KMS-11 (cell line): ENCODE measurements around the gene MCOLN3.
A peak's percentile ranks its signal among the peaks of the same experiment; 100 is the strongest.

ENCODE experiments used
- H2AFZ ChIP-seq: fragments of 200-600 bp; sonication (generic); 2 replicates; pipeline ENCODE4 v1.6.1; 2016; ENCODE audit warnings: antibody characterized with exemption, mixed run types, low read depth
- H3K27ac ChIP-seq: fragments of 200-600 bp; sonication (generic); 2 replicates; pipeline ENCODE4 v1.6.1; 2016; ENCODE audit warnings: mild to moderate bottlenecking, mixed run types
- H3K27me3 ChIP-seq: fragments of 200-600 bp; sonication (generic); 2 replicates; pipeline ENCODE4 v1.6.1; 2017; ENCODE audit warnings: mild to moderate bottlenecking, low read depth, mixed run types, moderate library complexity; ENCODE audit not compliant: insufficient read depth
- H3K36me3 ChIP-seq: fragments of 200-600 bp; sonication (generic); 2 replicates; pipeline ENCODE4 v1.6.1; 2017; ENCODE audit warnings: mild to moderate bottlenecking, mixed run types; ENCODE audit not compliant: insufficient read depth
- H3K4me1 ChIP-seq: fragments of 200-600 bp; sonication (generic); 2 replicates; pipeline ENCODE4 v1.6.1; 2016; ENCODE audit warnings: mild to moderate bottlenecking, low read depth, mixed run types; ENCODE audit not compliant: poor library complexity, severe bottlenecking
- H3K4me2 ChIP-seq: fragments of 200-600 bp; sonication (generic); 2 replicates; pipeline ENCODE4 v1.7.0; 2016; ENCODE audit warnings: mild to moderate bottlenecking, mixed run types
- H3K4me3 ChIP-seq: fragments of 200-600 bp; sonication (generic); IDR thresholded peaks from 2 replicates; pipeline ENCODE4 v1.6.1; 2017; ENCODE audit warnings: low read depth, low read length, mixed read lengths; ENCODE audit not compliant: insufficient read depth
- H3K79me2 ChIP-seq: fragments of 200-600 bp; sonication (generic); 2 replicates; pipeline ENCODE4 v1.6.1; 2016; ENCODE audit warnings: low read depth, mixed run types; ENCODE audit not compliant: insufficient read depth
- H3K9ac ChIP-seq: fragments of 200-600 bp; sonication (generic); 2 replicates; pipeline ENCODE4 v1.6.1; 2016; ENCODE audit warnings: mild to moderate bottlenecking, mixed run types
- H4K20me1 ChIP-seq: fragments of 200-600 bp; sonication (generic); 2 replicates; pipeline ENCODE4 v1.6.1; 2016; ENCODE audit warnings: mild to moderate bottlenecking, mixed run types; ENCODE audit not compliant: insufficient read depth
- TF ChIP-seq, protein P1 (sequence below): fragments of 200-600 bp; sonication (generic); conservative IDR thresholded peaks from 2 replicates; pipeline ENCODE4 v1.6.1; 2017; ENCODE audit warnings: low read depth, mild to moderate bottlenecking, antibody characterized with exemption, low read length, moderate library complexity, mixed read lengths

MCOLN3 gene

DNA sequence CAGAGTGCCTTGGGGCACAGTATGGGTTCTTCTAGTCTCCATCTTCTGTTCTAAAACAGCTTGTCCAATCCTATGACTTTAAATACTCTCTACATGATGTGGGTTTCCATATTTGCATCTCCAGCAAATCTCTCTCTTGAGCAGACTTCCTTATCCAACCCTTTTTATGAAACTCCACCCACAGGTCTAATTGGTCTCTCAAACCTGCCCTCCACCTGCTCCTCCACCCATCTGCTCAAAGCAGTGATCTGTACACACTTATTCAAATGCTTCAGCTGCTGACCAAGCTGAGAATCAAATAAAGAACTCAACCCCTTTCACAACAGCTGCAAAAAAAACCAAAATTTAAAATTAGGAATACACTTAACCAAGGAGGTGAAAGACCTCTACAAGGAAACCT lies 62.9 kb downstream of the MCOLN3 start:
- H3K27me3 ChIP-seq, result no peaks in the 10 kb centered on the region
- no peaks in the 10 kb centered on the region for H3K79me2 ChIP-seq
- TF ChIP-seq, protein P1, sequence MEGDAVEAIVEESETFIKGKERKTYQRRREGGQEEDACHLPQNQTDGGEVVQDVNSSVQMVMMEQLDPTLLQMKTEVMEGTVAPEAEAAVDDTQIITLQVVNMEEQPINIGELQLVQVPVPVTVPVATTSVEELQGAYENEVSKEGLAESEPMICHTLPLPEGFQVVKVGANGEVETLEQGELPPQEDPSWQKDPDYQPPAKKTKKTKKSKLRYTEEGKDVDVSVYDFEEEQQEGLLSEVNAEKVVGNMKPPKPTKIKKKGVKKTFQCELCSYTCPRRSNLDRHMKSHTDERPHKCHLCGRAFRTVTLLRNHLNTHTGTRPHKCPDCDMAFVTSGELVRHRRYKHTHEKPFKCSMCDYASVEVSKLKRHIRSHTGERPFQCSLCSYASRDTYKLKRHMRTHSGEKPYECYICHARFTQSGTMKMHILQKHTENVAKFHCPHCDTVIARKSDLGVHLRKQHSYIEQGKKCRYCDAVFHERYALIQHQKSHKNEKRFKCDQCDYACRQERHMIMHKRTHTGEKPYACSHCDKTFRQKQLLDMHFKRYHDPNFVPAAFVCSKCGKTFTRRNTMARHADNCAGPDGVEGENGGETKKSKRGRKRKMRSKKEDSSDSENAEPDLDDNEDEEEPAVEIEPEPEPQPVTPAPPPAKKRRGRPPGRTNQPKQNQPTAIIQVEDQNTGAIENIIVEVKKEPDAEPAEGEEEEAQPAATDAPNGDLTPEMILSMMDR, result no peak
- no peak overlapping the region for H3K9ac ChIP-seq
- H3K4me1 ChIP-seq, result no peaks in the 10 kb centered on the region
- H2AFZ ChIP-seq, result no peak overlapping the region
- H4K20me1 ChIP-seq, result no peaks in the 10 kb centered on the region
- no peak overlapping the region for H3K27ac ChIP-seq
- H3K4me2 ChIP-seq, result no peak overlapping the region
- H3K36me3 ChIP-seq, result no peaks in the 10 kb centered on the region
- H3K4me3 ChIP-seq, result no peak overlapping the region

DNA sequence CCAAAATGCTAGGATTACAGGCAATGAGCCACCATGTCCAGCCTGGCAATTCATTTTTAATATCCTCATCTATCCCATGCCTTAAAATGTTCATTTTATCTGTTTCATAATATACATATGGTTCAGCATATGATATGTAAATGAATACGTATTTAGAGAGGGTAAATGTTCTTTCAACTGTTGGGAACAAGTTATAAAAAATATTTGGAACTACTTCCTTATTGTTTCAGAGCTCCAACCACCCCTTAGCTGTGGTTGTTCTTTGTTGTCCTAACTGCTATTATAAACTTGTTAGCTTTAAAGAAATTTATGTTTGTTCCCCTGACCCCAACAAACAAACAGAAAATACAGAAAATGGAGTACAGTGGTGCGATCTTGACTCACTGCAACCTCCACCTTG lies 65.9 kb downstream of the MCOLN3 start:
- no peak overlapping the region for H3K27ac ChIP-seq
- no peaks in the 10 kb centered on the region for H4K20me1 ChIP-seq
- no peaks in the 10 kb centered on the region for H3K79me2 ChIP-seq
- no peaks in the 10 kb centered on the region for H3K4me1 ChIP-seq
- no peak overlapping the region for H3K4me2 ChIP-seq
- H2AFZ ChIP-seq, result no peak overlapping the region
- no peak overlapping the region for H3K9ac ChIP-seq
- TF ChIP-seq, protein P1, result no peak
- no peaks in the 10 kb centered on the region for H3K36me3 ChIP-seq
- no peaks in the 10 kb centered on the region for H3K27me3 ChIP-seq
- H3K4me3 ChIP-seq, result no peak overlapping the region

DNA sequence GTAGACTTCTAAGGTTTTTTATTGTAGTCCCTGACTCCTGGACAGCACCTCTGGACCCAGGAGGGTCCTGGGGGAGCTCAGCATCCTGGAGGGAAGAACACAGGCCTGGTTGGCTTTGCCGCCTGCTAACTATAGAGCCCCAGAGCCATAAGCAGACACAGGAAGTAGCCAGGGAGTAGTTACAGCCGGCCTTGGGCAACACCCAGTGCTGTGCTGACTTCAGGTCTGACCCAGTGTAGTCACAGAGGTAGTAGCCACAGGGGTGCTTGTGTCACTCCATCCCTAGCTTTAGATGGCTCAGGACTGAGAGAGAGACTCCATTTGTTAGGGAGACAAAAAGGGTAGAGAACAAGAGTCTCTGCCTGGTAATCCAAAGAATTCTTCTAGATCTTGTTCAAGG lies 73.3 kb downstream of the MCOLN3 start:
- H3K27me3 ChIP-seq, result no peaks in the 10 kb centered on the region
- H3K4me3 ChIP-seq, result no peak overlapping the region
- no peak overlapping the region for H3K27ac ChIP-seq
- no peaks in the 10 kb centered on the region for H3K79me2 ChIP-seq
- no peaks in the 10 kb centered on the region for H4K20me1 ChIP-seq
- H3K9ac ChIP-seq, result no peak overlapping the region
- no peak overlapping the region for H2AFZ ChIP-seq
- no peak overlapping the region for H3K4me2 ChIP-seq
- TF ChIP-seq, protein P1, result no peak
- no peaks in the 10 kb centered on the region for H3K36me3 ChIP-seq
- H3K4me1 ChIP-seq, result peaks cover 49% of the 10 kb centered on the region

DNA sequence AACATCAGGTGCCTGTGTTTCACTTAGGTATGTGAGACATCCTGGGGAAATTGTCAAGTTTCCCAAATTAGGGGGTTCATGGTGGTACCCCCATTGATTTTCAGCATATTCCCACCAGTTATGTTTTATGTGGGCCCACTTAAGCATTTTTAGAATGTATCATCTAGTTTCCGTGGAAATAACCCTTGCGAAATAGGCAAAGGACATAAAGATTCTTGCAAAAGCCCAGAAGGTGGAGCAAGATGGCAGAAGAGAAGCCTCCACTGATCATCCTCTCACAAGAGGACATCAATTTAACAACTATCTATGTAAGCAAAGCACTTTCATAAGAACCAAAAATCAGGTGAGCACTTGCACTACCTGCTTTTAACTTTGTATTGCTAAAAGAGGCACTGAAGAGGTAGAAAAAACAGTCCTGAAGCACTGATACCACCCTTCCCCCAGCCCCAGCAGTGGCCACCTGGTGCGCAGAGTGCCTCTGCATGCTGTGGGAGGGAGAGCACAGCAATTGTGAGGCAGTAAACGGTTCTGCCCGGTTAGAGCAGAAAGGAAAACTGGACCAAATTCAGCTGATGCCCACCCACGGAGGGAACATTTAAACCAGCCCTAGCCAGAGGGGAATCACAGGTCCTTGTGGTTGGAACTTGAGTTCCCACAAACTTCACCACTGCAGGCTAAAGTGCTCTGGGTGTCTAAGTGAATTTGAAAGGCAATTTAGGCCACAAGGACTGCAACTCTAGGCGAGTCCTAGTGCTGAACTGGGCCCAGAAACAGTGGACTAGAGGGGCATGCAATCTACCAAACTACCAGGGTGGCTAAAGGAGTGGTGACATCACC lies 74.6 kb downstream of the MCOLN3 start:
- Histone ChIP-seq H3K4me1 (peaks cover 49% of the 10 kb centered on the region), H3K4me2 (peak overlapping the region; percentile 64), H3K27ac (peak overlapping the region; percentile 60), H2AFZ (peak overlapping the region; percentile 33; the same call in 1 of the 2 replicates), H3K79me2 (no peaks in the 10 kb centered on the region), H3K27me3 (no peaks in the 10 kb centered on the region), H4K20me1 (no peaks in the 10 kb centered on the region), H3K4me3 (no peak overlapping the region), H3K36me3 (no peaks in the 10 kb centered on the region), H3K9ac (no peak overlapping the region; the same call in 1 of the 2 replicates)
- TF ChIP-seq, protein P1, result no peak
